Chondrocyte (in vitro differentiated cells): ENCODE results near the gene CD99. TPM values are rescaled to one million over a fixed set of nuclear protein-coding genes. Genes with fewer than 3 reads are reported as not detected.

ENCODE experiments used
- DNase-seq: peaks from one replicate; pipeline ENCODE4 v3.0.0; 2021; ENCODE audit warnings: mixed read lengths, low spot score
- H3K27ac Mint-ChIP-seq: one replicate; pipeline ENCODE4 v1.8.0; 2021; ENCODE audit warnings: mild to moderate bottlenecking, moderate library complexity, mixed read lengths; ENCODE audit not compliant: unreplicated experiment
- H3K27me3 Mint-ChIP-seq: 2 replicates; pipeline ENCODE4 v1.8.0; 2021; ENCODE audit warnings: low read depth, mixed read lengths
- H3K36me3 Mint-ChIP-seq: 2 replicates; pipeline ENCODE4 v1.8.0; 2021; ENCODE audit warnings: low read depth, mixed read lengths
- H3K4me1 Mint-ChIP-seq: 2 replicates; pipeline ENCODE4 v1.8.0; 2021; ENCODE audit warnings: low read depth, mild to moderate bottlenecking, mixed read lengths
- H3K4me3 Mint-ChIP-seq: one replicate; pipeline ENCODE4 v1.8.0; 2021; ENCODE audit warnings: mild to moderate bottlenecking, moderate library complexity, mixed read lengths; ENCODE audit not compliant: unreplicated experiment
- H3K9me3 Mint-ChIP-seq: 2 replicates; pipeline ENCODE4 v1.8.0; 2021; ENCODE audit warnings: low read depth, mixed read lengths
- CTCF ChIP-seq: fragments of 200-600 bp; sonication (generic); IDR thresholded peaks from 2 replicates; pipeline ENCODE4 v1.5.0; 2021; ENCODE audit warnings: antibody characterized with exemption, mild to moderate bottlenecking, moderate library complexity
- total RNA-seq: library from RNA; stranded (reverse); gene quantifications from 3 replicates; pipeline ENCODE4 v1.2.1, GENCODE V29; 2021

CD99 gene
- total RNA-seq, 1 donor from 2014 or later: 570 TPM

- Mint-ChIP-seq H3K27me3 (no peaks in the 10 kb centered on the region), H3K4me3 (no peak overlapping the region), H3K36me3 (peaks cover 4% of the 10 kb centered on the region), H3K4me1 (peaks cover 7% of the 10 kb centered on the region), H3K27ac (no peak overlapping the region), H3K9me3 (no peaks in the 10 kb centered on the region)
- no peak for DNase-seq
- TF ChIP-seq CTCF: no peak
Measured at GRCh38 chrX:2647627-2648026, 43.5 kb upstream of the CD99 start.

GRCh38 chrX:2650037-2650436 is 41.1 kb upstream of the CD99 start:
- no peaks in the 10 kb centered on the region for H3K27me3 Mint-ChIP-seq
- DNase-seq: no peak
- no peak for TF ChIP-seq CTCF
- H3K4me3 Mint-ChIP-seq: no peak overlapping the region
- H3K9me3 Mint-ChIP-seq: no peaks in the 10 kb centered on the region
- H3K4me1 Mint-ChIP-seq: peaks cover 7% of the 10 kb centered on the region
- H3K27ac Mint-ChIP-seq: no peak overlapping the region
- peaks cover 7% of the 10 kb centered on the region for H3K36me3 Mint-ChIP-seq

DNA sequence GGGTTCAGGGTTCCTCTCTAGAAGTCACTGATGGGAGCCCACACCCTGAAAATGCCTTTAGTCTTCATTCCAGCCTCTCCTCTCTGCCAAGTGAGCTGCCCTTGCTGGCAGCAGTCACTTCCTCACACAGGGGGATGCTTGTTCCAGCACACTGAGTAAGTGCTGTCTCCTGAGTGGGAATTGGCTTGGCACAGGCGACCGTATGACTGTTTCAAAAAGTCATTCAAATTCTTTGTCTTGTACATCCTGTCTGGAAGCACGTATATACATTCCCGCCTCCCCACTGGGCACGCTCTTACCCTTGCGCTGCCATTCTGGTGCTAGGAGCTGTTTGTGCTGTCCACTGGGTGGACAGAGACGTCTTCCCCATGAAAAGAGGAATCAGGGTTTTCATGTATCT is 40.2 kb upstream of the CD99 start:
- Mint-ChIP-seq H3K27me3 (no peaks in the 10 kb centered on the region), H3K36me3 (peaks cover 7% of the 10 kb centered on the region), H3K27ac (no peak overlapping the region), H3K9me3 (no peaks in the 10 kb centered on the region), H3K4me3 (no peak overlapping the region), H3K4me1 (peaks cover 7% of the 10 kb centered on the region)
- no peak for TF ChIP-seq CTCF
- no peak for DNase-seq

GRCh38 chrX:2652106-2652505 is 39.0 kb upstream of the CD99 start:
- TF ChIP-seq CTCF: peak; percentile 54
- Mint-ChIP-seq H3K27me3 (no peaks in the 10 kb centered on the region), H3K4me1 (peaks cover 7% of the 10 kb centered on the region), H3K27ac (no peak overlapping the region), H3K4me3 (no peak overlapping the region), H3K9me3 (no peaks in the 10 kb centered on the region), H3K36me3 (peaks cover 7% of the 10 kb centered on the region)
- no peak for DNase-seq

- no peak for TF ChIP-seq CTCF
- Mint-ChIP-seq H3K9me3 (no peaks in the 10 kb centered on the region), H3K4me1 (peaks cover 7% of the 10 kb centered on the region), H3K4me3 (no peak overlapping the region), H3K27ac (no peak overlapping the region), H3K27me3 (no peaks in the 10 kb centered on the region), H3K36me3 (peaks cover 3% of the 10 kb centered on the region)
- DNase-seq: no peak
Measured at GRCh38 chrX:2654436-2655340, 36.4 kb upstream of the CD99 start.
